Activated T-cell treated with anti-CD3 and anti-CD28 coated beads for 1 hour (primary cell): Measurements from ENCODE around the gene IGFL2.

Experiments
- DNase-seq: peaks from one replicate; pipeline ENCODE4 v3.0.0-alpha.2; 2020; ENCODE audit warnings: low read depth

IGFL2 gene

DNA sequence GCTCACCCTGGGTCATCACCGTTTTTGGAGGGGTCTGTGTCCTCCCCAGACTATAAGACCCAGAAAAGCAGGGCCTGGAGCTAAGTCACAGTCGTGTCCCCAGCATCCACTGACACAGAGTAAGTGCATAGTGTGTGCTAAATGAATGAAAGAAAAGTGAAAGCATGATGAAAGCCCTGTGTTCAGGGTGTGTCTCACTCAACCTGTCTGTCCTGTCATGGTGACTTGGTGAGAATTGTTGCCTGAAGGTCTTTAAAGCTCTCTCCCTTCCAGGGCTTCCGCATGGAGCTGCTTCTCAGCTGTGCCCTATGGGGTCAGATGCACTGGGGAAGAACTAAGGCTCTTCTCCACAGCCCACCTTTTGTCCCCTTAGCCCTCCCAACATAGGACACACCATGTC, 61.0 kb downstream of the IGFL2 start:
- no peak for DNase-seq

DNA sequence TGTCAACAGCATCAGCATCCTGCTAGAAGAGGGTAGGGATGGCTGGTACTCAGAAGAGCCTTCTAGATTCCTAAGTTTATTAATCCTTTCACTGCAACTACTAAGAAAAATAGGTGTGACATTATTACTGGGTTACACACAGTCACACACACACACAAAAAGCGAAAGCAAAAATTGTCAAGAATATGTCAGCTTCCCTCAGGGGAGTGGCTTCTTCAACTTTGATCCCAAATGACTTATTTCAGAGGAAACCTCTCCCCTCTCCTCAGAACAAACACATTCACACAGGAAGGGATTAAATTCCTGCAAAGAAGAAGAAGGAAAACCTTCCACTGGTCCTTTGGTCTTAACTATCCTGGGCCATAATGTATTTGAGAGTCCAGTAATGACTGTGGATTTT, 61.4 kb downstream of the IGFL2 start:
- DNase-seq, result no peak

DNA sequence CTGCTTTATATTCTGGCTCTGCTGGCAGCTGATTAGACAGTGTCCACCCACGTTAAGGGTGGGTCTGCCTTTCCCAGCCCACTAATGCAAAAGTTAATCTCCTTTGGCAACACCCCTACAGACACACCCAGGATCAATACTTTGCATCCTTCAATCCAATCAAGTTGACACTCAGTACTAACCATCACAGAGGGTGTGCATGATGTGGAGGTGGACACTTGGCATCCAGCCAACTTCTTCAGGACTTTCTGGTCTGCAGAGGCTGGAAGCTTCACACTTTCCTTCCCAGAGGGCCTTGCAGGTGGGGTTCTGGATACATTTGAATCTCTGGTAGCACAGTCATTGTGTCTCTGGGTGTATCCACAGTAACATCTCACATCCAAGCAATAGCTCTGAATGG, 62.6 kb downstream of the IGFL2 start:
- no peak for DNase-seq
